ENCODE results near the gene TCP11L2. TPM values are rescaled to one million over a fixed set of nuclear protein-coding genes. Genes with fewer than 3 reads are reported as not detected.

The TCP11L2 gene
- total RNA-seq, 1 donor from 2014 or later: 93.7 TPM

DNA sequence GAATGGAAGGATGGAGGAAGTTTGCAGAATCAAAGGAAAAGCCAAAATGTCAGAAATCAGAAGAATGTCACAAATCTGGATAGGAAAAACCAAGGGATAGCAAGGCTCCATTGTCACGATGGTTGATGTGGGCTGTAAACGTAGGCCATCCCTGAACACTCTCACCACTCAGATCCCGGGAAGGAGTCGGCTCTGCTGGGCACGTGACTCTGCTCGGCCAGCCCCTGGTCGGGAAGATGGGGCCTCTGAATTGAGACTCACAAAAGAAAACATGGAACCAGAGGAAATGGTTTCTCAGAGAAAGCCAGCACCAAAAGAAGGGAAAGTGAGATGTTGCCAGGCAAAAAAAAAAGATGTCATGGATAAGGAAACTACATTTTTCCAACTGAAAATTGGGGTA, 26.2 kb downstream of the TCP11L2 start:
- intact Hi-C loops (cut with DNase I): no loop called here
- ATAC-seq (no peak), DNase-seq (ENCODE audit: missing footprints) (no peak)

DNA sequence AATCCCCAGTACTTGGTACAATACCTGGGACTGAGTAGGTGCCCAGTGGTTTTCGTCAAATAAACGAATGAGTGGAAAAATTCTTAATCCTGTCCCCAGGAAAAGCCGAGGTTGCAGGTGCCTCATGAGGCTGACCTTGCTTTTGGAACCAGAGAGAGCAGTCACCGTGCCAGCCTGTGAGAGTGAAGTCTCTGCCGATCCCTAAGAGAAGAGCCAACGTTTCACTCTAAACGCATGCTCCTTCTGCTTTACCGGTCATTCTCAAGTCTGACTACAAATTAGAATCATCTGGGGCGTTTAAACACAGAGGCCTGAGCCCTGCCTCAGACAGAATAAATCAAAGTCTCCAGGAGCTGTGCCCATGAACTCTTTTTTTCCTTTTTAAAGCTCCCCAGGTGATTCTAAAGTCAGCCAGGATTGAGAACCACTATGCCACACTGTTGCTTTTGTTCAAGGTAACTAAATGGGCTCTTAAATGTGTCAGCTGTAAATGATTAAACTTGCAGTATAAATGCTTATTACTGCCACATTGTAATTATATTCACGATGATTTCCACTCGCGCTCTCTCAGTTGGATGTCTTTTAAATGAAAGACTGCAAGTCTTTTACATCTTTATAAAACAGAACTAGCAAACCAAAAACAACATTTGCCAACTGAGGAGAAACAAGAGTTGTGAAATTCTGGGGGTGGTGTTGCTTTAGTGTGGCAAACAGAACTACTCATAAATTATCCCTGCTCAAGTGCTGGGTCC, 26.9 kb downstream of the TCP11L2 start:
- intact Hi-C loops (cut with DNase I): no loop called here
- peak; percentile 58 for ATAC-seq
- DNase-seq (ENCODE audit: missing footprints): no peak

DNA sequence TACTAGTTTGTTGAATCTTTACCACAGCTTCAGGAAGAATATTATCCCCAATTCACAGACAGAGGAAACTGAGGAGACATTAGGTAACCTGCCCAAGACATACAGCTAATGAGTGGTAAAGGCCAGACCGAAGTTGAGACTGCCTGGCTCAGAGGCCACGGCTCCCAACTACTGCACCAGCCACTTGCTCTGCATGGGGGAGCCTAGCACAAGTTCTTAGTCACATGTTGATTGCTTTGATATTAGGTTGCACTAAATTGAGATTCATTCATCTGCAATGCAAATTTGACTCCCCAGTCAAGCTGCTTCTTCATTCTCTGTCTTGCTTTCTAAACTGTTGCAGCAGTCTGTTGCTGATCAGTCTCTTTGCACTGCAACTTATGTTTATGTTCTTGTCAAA, 29.1 kb downstream of the TCP11L2 start:
- no peak for ATAC-seq
- DNase-seq (ENCODE audit: missing footprints): no peak
- intact Hi-C loops (cut with DNase I): no loop called here

DNA sequence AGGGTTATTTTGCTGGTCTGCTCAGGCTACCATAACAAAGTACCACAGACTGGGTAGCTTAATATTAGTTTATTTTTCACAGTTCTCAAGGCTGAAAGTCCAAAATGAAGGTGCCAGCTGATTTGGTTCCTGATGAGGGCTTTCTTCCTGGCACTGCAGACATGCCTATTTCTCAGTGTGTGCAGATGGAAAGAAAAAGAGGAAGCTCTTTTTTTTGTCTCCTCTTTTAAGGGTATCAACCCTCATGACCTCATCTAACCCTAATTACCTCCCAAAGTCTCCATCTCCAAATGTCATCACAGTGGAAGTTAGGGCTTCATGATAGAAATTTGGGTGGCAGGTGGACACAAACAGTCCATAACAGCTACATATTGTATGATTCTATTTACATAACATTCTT, 30.0 kb downstream of the TCP11L2 start:
- no peak for ATAC-seq
- intact Hi-C loops (cut with DNase I): no loop called here

DNA sequence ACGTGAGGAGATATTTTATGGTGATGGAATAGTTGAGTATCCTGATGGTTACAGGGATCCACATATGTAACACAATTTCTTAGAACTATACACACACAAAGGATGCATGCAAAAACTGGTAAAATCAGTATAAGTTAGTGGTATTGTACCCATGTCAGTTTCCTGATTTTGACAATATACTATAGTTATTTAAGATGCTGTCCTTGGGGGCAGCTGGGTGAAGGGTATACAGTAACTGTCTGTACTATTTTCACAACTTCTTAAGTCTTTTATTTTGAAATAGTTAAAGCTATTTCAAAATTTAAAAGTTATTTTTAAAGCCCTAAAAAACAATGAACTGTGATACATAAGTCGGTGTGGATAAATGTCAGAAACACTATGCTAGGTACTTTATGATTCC, 30.5 kb downstream of the TCP11L2 start:
- intact Hi-C loops (cut with DNase I): no loop called here
- ATAC-seq: no peak
- no peak for DNase-seq (ENCODE audit: missing footprints)

More for the DNA sequence above, 30.0 kb downstream of the TCP11L2 start:
- DNase-seq (ENCODE audit: missing footprints): no peak

DNA sequence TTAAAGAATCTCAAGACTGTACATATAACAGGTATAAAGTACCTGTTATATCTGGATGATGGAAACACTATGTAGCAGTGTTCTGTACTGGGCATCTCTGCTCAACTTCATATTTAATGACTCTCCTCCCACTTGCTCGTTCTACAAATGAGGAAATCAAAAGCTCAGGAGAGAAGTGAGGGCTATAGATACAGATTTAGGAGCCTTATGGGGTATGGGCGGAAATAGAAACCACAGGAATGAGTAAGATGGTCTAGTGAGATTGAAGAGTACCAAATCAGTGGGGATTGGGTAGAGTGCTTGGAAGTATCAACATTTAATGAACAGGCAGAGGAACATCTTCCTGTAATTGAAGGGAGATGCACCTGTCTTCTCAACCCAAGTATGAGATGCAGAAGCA, 31.2 kb downstream of the TCP11L2 start:
- DNase-seq (ENCODE audit: missing footprints) (no peak), ATAC-seq (no peak)
- intact Hi-C loops (cut with DNase I): no loop called here

DNA sequence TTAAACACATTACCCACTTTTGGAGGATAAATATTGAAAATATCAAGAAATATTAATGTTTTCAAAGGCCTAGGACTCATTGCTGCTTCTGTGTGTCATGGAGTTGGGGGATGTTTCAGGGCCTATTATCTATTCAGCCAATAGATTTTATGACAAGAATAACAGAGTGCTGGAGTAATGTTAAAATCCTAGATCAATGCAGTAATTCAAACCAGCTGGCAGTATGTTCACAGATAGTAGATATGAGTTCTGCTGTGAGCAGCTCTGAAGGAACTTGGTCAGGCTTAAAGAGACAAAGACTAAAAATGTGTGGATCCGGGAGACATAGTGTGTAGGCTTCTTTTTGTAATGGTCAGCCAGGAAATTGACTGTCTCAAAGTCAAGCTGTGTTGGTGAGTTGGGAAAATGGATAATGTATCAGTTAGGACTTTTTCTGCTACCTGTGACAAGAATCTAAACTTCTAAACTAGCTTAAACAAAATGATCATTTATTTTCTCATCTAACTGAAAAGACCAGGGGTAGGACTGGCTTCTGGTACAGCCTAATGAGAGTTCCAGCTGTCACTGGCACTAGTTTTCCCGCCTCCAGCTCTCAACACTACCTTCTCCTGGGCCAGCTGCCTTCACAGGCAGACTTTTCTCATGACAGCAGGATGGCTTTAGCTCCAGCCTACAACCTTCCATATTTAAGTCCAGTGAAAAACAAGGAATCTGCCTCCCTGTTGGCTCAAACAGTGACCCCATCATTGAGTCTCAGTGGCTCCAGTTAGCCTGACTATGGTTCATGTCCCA, 38.7 kb downstream of the TCP11L2 start:
- intact Hi-C loops (cut with DNase I): loop anchor here (5.0 kb wide), 2 partner anchors 34 to 94 kb away; partner anchors contain the start of gene CKAP4
- DNase-seq (ENCODE audit: missing footprints): no peak
- ATAC-seq: peak; percentile 15

DNA sequence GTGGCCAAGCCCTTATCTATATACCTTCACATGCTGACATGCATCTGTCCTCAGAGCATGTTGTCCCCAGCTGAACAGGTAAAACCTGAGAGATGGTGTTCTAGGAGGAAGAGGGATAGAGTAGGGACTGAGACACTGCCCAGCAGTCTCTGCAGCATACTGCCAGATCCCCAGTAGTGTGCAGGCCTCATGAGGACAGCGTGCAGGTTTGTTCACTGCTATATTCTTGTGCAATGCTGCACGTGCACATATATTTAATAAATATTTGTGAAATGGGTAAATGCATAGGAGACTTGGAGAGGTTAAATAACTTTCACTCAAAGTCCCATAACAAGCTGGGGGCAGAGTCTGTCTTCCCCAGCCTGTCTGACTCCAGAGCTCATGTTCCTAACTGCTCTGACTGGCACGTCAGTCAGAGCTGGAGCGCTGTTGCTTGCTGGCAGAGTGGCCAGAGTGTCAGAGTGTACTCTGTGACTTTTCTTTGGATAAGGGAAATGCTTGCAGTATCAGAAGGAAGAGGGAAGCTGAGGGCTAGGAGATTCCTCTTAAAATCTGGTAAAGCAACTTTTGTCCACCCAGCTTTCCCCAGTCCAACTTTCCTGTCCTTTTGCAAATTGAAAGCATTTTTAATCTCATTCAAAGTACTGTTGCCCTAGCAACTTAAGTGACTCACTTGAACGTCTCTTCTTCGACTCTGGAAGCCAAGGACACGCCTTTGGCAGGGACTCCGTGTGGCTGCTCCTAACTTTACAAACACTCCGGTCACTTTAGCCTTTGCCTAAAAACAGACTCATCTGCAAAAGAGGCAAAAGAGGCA, 40.1 kb downstream of the TCP11L2 start:
- peak; percentile 87 for DNase-seq (ENCODE audit: missing footprints)
- intact Hi-C loops (cut with DNase I): loop anchor here (5.0 kb wide), 2 partner anchors 35 to 95 kb away; partner anchors contain the start of gene CKAP4
- ATAC-seq: peak; percentile 88

DNA sequence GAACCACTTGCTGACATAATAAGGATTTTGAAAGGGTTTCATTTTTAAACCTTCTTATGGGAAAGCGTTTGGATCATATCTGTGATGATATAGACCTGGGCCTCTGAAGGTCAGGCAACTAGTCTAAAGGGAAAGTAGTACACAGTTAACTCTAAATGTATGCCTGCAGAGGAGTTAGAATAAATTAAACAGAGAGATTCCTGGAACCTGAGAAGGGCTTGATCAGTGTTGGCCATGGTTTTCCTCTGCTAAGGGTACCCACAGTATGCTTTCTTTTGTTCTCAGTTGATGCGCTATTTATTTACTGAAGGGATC, 40.6 kb downstream of the TCP11L2 start:
- ATAC-seq: peak; percentile 21
- intact Hi-C loops (cut with DNase I): loop anchor here (5.0 kb wide), 2 partner anchors 36 to 96 kb away; partner anchors contain the start of gene CKAP4

DNA sequence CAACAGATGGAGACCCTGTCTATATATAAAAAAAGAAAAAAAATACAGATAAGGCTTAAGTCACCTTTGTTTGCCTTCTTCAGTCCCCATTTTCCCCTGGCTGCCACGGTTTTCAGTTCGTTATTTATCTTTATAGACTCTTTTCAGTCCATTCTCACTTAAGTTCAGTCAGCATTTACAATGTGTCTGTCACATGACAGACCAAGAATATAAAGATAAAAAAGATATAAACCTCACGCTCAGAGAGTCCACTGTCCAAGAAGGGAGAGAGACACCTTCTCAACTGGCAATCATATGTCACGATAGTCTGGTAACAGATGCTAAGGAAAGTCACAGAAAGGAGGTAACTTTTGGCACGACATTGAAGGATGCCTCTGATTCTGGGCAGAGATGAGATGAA, 41.6 kb downstream of the TCP11L2 start:
- no peak for ATAC-seq
- intact Hi-C loops (cut with DNase I): loop anchor here (2.0 to 5.0 kb wide), 3 partner anchors 37 to 117 kb away; partner anchors contain the start of gene CKAP4

More for the DNA sequence above, 40.6 kb downstream of the TCP11L2 start:
- DNase-seq (ENCODE audit: missing footprints): no peak

DNA sequence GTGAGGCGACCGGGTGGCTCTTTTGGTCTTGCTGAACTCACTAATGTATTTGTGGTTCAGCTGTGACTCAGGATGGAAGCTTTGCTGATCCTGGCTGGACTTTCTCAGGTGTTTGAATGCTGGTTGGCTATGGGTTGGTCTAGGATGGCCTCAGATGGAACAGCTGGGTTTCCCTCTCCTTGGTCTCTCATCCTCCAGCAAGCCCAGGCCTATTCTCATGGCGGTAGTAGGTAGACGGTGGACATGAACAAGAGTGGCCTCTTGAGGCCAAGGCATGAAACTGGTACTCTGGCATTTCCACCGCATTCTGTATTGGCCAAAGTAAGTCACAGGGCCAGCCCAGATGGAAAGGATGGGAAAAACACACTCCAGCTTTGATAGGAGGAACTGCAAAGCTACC, 43.2 kb downstream of the TCP11L2 start:
- intact Hi-C loops (cut with DNase I): loop anchor here (2.0 kb wide), 1 partner anchor 119 kb away; no protein-coding TSS in a partner anchor
- ATAC-seq (peak; percentile 32), DNase-seq (ENCODE audit: missing footprints) (no peak)

More for the DNA sequence above, 41.6 kb downstream of the TCP11L2 start:
- no peak for DNase-seq (ENCODE audit: missing footprints)

DNA sequence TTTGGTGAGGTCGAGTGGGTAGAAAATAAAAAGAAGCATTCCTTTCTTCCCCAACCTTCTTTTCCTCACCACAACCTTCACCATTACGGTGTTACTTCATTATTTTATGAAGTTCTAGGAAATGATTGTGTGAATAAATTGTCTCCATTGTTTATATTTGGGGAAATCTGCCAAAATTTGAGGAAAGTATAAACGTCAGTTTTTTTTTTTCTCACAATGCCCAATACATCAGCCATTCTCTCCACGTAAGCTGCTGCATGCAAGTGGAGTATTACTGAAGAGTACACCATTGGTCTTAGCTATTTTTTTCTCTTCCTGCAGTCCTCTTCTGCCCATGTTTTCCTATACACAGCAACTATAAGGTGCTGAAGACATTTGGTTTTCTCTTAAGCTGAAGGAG, 45.9 kb downstream of the TCP11L2 start:
- intact Hi-C loops (cut with DNase I): no loop called here
- ATAC-seq: no peak
- DNase-seq (ENCODE audit: missing footprints): no peak

DNA sequence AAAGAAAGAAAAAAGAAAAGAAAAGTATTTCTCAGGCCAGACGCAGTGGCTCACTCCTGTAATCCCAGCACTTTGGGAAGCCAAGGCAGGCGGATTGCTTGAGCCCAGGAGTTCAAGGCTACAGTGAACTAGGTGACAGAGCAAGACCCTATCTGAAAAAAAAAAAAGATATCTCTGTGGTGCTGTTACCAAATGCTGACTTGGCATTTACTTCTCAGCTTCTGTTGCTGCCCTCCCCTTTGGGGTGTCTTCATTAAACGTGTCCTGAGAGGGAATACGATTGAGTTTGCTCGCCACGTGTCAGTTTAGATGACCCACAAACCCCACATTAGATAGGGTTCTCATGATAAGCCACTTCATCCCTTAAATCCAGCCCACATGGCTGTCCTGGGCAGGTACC, 50.6 kb downstream of the TCP11L2 start:
- intact Hi-C loops (cut with DNase I): loop anchor here (10.0 kb wide), 1 partner anchor 938 kb away; no protein-coding TSS in a partner anchor
- DNase-seq (ENCODE audit: missing footprints) (no peak), ATAC-seq (no peak)

DNA sequence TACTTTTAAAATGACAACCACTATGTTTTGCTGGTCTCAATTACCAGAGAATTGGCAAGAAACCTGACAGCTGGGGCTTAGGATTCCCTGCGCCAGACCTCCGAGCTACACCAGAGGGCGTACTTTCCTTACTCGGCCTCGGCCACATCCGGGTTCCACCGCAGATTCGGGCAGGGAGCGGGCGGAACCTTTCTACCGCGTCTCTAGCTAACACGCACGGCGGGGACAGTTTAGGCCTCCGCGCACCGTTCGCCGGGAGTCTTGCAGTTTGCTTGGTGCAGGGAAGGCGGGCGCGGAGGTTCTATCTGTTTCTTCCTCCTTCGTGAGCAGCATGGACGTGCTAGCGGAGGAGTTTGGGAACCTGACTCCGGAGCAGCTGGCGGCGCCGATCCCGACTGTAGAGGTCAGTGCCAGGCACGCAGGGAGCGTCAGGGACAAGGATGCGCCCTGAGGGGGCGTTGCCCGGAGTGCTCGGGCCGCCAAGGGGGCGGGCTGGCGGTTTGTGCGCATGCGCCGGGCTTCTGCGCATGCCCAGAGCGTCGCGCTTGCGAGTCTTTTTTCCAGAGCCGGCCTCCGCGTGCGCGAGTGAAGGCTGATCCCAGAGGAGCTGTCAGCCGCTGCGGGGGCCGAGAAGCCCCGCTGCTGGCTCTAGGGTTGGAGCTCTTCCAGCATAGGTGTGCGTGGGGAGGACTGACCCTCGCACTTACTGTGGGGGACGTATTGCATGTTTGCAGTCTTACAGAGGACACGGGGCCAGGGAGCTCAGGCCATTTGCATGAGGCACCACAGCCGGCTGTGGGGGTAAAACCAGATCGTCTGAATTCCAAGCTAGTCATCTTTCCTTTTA, 55.2 kb downstream of the TCP11L2 start, which contains the start of gene POLR3B:
Gene POLR3B, plus strand, starts transcription at position 200 of the 847 bp plus-strand sequence. Its CDS starts 132 bp downstream, at position 332.
- DNase-seq (ENCODE audit: missing footprints): peak; percentile 97
- intact Hi-C loops (cut with DNase I): loop anchor here (1.0 to 10.0 kb wide), 3 partner anchors 55 to 943 kb away; partner anchors contain the start of genes CKAP4 and TCP11L2
- peak; percentile 95 for ATAC-seq

DNA sequence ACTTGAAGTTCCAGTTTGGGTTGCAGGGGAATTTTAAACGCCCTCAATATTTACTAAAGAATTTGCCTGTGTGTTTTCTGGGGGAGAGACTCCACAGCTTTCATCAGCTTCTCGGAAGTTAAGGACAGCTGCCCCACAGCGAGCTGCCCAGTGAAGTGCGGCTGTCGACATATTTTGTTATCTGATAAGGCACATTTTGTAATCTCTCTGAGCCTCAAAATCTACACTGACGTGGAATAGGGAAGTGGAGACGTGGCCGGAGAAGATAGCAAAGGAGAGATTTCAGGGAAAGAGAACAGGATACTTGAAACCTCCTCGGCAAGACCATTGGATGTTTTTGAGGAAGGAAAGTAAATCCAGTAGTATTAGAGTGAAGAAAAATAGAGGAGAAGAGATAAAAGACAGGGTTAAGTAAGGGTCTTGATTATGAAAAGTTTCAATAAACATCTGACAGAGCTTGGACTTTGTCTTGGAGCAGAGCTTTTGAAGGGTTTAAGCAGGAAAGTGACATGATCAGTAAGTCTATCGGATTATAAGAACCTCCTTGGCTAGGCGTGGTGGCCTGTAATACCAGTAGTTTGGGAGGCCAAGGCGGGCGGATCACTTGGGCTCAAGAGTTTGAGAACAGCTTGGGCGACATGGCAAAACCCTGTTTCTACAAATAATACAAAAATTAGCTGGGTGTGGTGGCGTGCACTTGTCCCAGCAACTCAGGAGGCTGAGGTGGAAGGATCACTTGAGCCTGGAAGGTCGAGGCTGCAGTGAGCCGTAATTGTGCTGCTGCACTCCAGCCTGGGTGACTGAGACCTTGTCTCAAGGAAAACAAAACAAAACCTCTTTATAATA, 56.1 kb downstream of the TCP11L2 start:
- intact Hi-C loops (cut with DNase I): loop anchor here (5.0 to 10.0 kb wide), 2 partner anchors 111 to 944 kb away; partner anchors contain the start of gene CKAP4
- ATAC-seq (peak; percentile 35), DNase-seq (ENCODE audit: missing footprints) (no peak)

DNA sequence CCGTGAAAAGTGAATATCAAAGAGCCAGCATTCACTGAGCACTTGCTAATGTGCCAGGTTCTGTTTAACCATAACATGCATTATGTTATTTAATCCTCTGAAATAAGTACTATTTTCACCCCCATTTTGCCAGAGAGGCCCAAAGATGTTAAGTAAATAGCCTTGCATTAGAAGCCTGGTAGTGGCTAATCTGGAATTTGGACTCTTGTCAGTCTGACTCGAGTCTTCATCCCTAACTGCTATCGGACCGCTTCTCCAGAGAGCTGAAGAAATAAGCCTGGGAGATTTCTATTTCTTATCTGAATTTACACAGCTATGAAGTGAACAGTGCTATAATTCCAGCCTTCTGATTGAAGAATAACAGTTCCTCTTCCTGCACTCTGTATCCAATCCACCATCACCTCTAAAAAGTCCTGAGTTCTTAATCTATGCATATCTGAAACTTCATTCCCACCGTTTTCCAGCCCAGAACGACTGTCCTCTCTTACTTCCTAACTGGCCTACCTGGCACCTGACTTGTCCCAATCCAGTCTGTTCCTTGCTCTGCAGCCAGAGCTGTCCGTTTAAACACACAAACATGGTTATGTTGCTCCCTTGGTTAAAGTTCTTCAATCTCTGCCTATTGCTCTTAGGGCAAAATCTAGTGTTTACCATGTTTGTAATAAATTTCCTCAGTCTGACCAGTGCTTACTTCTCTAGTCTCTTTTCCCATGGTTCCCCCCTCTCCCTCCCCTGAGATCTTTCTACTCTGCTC, 57.3 kb downstream of the TCP11L2 start:
- ATAC-seq (no peak), DNase-seq (ENCODE audit: missing footprints) (no peak)
- intact Hi-C loops (cut with DNase I): loop anchor here (5.0 to 10.0 kb wide), 2 partner anchors 113 to 945 kb away; partner anchors contain the start of gene CKAP4

Measured in Right ventricle myocardium inferior (tissue), 1 donor.